GM12865 (cell line): ENCODE data around the gene PLEKHF1.
"Not testable (repeated sequence)": the region's sequence is repeated elsewhere in the genome, so short reads cannot be mapped to it uniquely, and the experiment has no call there.

Experiments used
- DNase-seq: peaks from one replicate; pipeline ENCODE4 v3.0.0; 2010; ENCODE audit warnings: low read depth
- H3K4me3 ChIP-seq: 2 replicates; pipeline ENCODE4 v1.5.1; 2011; ENCODE audit warnings: mild to moderate bottlenecking, low read depth, low read length, control low read depth
- TF ChIP-seq, protein P1 (sequence below): IDR thresholded peaks from 2 replicates; pipeline ENCODE4 v1.5.1; 2011; ENCODE audit warnings: low read length, control low read depth, low read depth, inconsistent platforms; ENCODE audit not compliant: insufficient read depth; ENCODE audit errors: missing control alignments

Gene PLEKHF1

DNA sequence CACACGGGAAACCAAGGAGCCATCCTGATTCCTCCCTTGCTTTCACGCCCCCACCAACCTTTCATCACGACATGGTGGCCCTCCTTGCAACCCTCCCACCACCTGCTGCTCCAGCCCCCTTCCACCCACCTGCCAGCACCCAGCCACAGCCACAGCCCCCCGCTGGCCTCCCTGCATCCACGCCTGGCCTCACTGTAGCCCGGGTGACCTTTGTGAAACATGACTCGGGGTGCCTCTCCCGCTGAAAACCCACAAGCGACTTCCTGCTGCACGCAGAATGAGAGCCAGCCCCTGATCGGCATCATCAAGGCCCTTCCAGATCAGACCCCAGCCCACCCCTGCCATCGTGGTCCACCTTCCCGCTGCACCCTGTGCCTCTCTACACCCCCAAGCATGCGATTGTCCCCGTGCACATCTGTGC is 44.3 kb upstream of the PLEKHF1 start:
- no peak overlapping the region for H3K4me3 ChIP-seq
- DNase-seq: peak; percentile 34
- TF ChIP-seq, protein P1, sequence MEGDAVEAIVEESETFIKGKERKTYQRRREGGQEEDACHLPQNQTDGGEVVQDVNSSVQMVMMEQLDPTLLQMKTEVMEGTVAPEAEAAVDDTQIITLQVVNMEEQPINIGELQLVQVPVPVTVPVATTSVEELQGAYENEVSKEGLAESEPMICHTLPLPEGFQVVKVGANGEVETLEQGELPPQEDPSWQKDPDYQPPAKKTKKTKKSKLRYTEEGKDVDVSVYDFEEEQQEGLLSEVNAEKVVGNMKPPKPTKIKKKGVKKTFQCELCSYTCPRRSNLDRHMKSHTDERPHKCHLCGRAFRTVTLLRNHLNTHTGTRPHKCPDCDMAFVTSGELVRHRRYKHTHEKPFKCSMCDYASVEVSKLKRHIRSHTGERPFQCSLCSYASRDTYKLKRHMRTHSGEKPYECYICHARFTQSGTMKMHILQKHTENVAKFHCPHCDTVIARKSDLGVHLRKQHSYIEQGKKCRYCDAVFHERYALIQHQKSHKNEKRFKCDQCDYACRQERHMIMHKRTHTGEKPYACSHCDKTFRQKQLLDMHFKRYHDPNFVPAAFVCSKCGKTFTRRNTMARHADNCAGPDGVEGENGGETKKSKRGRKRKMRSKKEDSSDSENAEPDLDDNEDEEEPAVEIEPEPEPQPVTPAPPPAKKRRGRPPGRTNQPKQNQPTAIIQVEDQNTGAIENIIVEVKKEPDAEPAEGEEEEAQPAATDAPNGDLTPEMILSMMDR: no peak

DNA sequence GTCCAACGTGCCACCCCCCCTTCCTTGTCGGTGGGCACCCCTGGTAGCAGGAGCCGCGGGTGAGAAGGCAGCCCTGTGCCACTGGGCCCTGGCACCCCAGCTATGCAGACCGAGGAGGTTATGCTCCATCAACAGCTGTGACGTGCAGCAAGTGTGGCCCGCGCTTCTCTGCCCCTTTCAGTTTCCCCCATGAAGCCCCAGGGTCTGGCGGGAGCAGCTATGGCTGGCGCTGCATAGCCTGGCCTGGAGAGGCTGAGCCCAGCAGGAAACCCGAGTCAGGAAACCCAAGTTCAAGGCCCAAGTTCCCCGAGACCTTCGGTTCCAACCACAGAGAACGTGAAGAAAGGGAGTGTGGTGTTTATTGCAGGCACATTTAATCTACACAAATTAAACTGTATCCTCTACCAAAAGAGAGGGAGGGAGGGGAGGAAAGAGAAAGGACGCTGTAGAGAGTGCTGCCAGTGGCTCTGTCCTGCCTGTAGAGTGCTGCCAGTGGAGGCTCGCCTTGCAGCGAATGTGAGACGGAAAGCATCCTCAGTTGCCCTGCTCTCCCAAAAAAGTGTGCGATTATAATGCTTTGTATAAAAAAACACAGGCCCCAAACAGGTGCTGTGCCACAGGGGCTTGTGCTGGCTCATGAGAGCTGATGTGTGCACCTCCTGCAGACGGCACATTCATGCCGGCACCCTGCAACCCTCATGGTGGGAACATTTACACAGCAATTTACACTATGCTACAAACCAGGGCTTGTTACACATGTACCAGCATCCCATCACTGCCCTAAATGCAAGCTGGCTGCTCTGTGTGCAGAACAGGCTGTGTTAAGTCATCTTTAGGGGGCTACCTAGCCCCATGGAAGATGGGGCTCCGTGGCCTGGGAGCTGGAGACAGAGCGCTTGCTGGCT is 42.8 kb upstream of the PLEKHF1 start:
- H3K4me3 ChIP-seq: no peak overlapping the region
- DNase-seq: peak; percentile 55
- TF ChIP-seq, protein P1: no peak

DNA sequence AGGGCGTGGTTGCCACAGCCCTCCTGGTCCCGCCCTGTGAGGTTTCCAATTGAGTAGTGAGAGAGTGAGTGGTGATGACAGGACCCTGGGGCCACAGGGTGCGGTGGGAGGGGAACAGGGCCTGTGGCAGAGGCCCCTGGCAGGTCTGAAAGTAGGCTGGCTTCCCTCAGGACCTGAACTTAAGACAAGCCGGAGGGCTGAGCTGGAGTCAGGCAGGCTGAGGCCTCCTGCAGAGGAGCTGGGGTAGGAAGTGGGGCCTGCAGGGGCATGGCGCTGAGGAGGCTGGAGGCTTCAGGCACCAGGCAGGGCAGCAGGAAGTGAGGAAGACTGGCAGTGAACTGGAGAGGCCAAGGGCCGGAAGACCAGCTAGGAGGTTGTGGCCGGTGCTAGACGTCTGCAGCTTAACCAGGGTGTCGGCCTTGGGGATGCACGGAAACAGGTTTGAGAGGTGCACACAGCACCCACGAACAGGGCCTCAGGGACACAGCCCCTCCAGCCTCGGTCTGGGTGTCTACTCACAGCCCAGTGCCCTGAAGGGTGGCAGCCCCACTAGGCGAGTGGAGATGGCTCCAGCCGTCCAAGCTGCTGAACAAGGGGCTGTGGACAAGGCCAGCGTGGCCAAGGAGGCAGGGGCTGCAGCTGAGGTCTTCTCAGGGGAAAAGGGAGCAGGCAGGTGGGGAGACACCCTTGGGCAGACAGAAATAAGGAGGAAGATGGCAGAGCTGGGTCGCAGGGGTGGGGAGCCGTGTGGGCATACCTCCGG is 41.4 kb upstream of the PLEKHF1 start:
- TF ChIP-seq, protein P1: no peak
- DNase-seq: peak; percentile 75
- H3K4me3 ChIP-seq: peak overlapping the region; percentile 48

DNA sequence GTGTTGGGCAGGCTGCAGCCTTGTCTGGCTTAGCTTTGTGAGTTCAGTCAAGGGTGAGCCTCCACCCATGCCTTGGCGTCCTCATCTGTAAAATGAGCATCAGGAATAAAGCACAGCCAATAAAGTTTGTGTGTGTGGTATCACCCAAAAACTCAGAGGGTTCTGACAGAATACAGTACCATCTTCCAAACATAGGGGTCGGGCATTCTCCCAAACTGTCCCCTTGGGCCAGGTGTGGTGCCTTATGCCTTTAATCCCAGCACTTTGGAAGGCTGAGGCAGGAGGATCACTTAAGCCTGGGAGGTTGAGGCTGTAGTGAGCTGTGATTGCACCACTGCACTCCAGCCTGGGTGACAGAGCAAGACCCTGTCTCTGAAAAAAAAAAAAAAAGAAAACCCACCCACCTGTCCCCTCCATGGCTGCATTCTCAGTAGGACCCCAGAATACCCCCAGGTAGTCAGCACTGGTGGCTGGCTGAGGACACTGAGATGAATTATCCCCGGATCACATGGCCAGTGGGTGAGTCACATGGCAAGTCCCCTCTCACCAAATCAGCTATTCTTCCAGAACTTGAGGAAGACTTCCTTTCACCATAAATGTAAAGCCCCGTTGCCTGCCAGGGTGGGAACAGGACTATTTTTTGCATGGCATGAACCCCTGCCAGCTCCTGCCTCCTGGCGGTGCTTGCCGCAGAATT is 40.6 kb upstream of the PLEKHF1 start:
- DNase-seq: no peak
- TF ChIP-seq, protein P1: no peak
- peak overlapping the region; percentile 48 for H3K4me3 ChIP-seq

DNA sequence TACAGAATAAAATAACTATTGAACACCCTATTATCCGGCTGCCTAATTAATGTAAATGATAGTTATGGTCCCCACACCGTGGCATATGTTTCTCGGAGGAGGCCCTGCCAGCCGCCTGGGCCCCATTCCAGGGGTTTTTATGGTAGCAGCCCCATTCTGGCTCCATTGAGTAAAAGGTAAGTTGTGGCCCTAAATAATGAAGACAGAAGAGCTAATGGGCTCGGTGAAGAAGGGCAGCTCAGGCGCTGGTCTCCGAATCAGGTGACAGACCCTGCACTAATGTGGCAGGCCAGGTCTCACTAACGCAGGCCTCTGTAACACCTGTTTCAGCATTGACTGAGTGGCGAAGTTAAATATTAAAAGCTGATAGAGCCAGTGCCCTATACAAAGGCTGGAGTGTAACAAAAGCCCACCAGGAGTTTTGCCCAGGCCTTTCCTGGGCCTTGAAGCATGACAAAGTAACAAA is 40.0 kb upstream of the PLEKHF1 start:
- H3K4me3 ChIP-seq: no peak overlapping the region
- TF ChIP-seq, protein P1: no peak
- DNase-seq: no peak

DNA sequence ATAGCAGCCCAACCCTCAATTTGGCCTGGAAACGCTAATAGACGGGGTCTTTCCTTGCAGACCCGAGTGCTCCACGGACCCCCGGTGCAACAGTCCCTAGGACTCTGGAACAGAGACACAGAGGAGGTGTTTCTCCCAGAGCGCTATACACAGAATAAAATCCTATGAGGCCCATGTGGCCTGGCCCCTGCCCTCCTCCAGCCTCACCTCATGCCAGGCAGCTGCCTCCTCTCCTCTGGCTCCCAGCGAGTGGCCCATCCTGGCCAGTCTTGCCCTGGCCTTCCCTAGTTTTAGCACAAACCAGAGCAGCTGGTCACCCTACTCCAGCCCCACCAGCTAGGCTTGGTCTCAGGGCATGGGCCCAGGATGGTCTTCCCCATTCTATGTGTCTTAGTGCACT is 38.9 kb upstream of the PLEKHF1 start:
- DNase-seq: no peak
- TF ChIP-seq, protein P1: no peak
- H3K4me3 ChIP-seq: no peak overlapping the region

DNA sequence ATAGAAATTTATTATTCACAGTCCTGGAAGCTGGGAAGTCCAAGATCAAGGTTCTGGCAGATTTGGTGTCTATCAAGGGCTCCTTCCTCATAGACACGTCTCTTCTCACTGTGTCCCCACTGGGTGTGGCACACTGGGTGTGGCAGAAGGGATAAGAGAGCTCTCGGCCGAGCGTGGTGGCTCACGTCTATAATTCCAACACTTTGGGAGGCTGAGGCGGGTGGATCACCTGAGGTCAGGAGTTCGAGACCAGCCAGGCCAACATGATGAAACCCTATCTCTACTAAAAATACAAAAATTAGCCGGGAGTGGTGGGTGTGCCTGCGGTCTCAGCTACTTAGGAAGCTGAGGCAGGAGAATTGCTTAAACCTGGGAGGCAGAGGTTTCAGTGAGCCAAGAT is 38.4 kb upstream of the PLEKHF1 start:
- H3K4me3 ChIP-seq, DNase-seq: not testable (repeated sequence)
